HepG2 (cell line): ENCODE data around the gene CYTH1.

Experiments used
- CREB1 ChIP-seq, 2 experiments: fragments of 450-650 bp in 1 of 2; IDR thresholded peaks; 2 replicates each; pipeline ENCODE4 v1.6.1; 2016 to 2017; ENCODE audit warnings: control low read depth in 1 of 2, mild to moderate bottlenecking in 1 of 2, missing compliant biosample characterization in 1 of 2, missing genetic modification characterization in 1 of 2
- HDAC2 ChIP-seq: sonication (generic); formaldehyde crosslinking; IDR thresholded peaks from 2 replicates; pipeline ENCODE4 v1.4.0; 2020; ENCODE audit warnings: missing genetic modification reagents
- RFX5 ChIP-seq: IDR thresholded peaks from 2 replicates; pipeline ENCODE4 v1.6.1; 2011; ENCODE audit warnings: low read depth, low read length, improper control_type of control experiment
- TF ChIP-seq, protein P1 (sequence below): sonication (generic); formaldehyde crosslinking; IDR thresholded peaks from 2 replicates; pipeline ENCODE4 v1.8.1; 2023; ENCODE audit warnings: mild to moderate bottlenecking, missing genetic modification reagents, borderline replicate concordance
- TF ChIP-seq, protein P2 (sequence below): sonication (generic); formaldehyde crosslinking; IDR thresholded peaks from 2 replicates; pipeline ENCODE4 v1.5.0; 2020; ENCODE audit warnings: mild to moderate bottlenecking, missing genetic modification reagents, moderate library complexity

DNA sequence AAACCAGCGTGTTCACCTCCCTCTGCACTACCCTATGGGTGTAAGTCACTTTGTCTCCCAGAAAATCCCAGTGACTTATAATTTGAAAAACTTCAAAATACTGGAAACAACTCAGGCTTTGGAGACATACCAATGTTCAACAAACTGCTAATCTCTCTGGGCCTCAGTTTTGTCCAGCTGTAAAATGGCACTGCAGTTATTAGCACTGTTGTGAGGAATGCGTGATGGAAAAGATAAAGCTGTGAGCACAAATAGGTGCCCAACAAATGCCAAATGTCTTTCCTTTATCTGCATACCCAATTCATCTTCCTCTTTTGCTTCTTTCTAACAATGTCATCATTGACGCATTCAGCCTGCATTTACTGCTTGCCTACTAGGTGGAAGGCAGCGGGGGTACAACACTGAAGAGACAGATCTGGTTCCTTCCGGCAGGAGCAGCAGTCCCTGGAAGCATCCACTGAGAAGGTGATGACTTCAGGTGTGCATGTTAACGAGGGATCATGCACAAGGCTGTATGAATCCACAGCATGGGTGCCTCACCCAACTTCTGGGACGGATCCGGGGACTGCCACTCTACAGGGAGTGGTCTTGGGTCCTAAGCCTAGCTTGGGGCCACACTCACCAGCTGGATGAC is 63.4 kb downstream of the CYTH1 start:
- TF ChIP-seq, protein P1, sequence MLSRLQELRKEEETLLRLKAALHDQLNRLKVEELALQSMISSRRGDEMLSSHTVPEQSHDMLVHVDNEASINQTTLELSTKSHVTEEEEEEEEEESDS (CRISPR knock-in tag), result no peak
- TF ChIP-seq, protein P2, sequence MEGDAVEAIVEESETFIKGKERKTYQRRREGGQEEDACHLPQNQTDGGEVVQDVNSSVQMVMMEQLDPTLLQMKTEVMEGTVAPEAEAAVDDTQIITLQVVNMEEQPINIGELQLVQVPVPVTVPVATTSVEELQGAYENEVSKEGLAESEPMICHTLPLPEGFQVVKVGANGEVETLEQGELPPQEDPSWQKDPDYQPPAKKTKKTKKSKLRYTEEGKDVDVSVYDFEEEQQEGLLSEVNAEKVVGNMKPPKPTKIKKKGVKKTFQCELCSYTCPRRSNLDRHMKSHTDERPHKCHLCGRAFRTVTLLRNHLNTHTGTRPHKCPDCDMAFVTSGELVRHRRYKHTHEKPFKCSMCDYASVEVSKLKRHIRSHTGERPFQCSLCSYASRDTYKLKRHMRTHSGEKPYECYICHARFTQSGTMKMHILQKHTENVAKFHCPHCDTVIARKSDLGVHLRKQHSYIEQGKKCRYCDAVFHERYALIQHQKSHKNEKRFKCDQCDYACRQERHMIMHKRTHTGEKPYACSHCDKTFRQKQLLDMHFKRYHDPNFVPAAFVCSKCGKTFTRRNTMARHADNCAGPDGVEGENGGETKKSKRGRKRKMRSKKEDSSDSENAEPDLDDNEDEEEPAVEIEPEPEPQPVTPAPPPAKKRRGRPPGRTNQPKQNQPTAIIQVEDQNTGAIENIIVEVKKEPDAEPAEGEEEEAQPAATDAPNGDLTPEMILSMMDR, result no peak
- TF ChIP-seq RFX5, result no peak
- no peak for TF ChIP-seq HDAC2 (CRISPR knock-in tag)
- TF ChIP-seq CREB1 (IDR thresholded peaks at IDR 0.05), result no peak
- TF ChIP-seq CREB1 (CRISPR knock-in tag; IDR thresholded peaks at IDR 0.05), result no peak
